Sigmoid colon (tissue), 7 donors: ENCODE measurements around the gene MYO10. TPM values are rescaled to one million over a fixed set of nuclear protein-coding genes. Genes with fewer than 3 reads are reported as not detected.

Experiments
- DNase-seq: peaks from one replicate; pipeline ENCODE4 v3.0.0-alpha.2; 2019
- H3K27ac ChIP-seq, 4 donors: fragments of 200-600 bp; sonication (generic); one replicate each; pipeline ENCODE4 v1.5.1; 2016 to 2019; ENCODE audit warnings: mild to moderate bottlenecking in 1 of 4
- H3K27me3 ChIP-seq, 3 donors: fragments of 200-600 bp; sonication (generic); one replicate each; pipeline ENCODE4 v1.5.1; 2019; ENCODE audit warnings: mild to moderate bottlenecking in 1 of 3
- H3K36me3 ChIP-seq, 4 donors: fragments of 200-600 bp; sonication (generic); one replicate each; pipeline ENCODE4 v1.5.1; 2016 to 2019
- H3K4me1 ChIP-seq, 4 donors: fragments of 200-600 bp; sonication (generic); one replicate each; pipeline ENCODE4 v1.5.1; 2017 to 2019
- H3K4me3 ChIP-seq, 4 donors: fragments of 200-600 bp; sonication (generic); one replicate each; pipeline ENCODE4 v1.5.1; 2017 to 2019; ENCODE audit warnings: mild to moderate bottlenecking in 2 of 4, moderate library complexity in 1 of 4
- H3K9me3 ChIP-seq, 4 donors: fragments of 200-600 bp in 3 of 4; sonication (generic) in 3 of 4; one replicate each; pipeline versions ENCODE4 v1.5.1 to v1.6.1; 2013 to 2019
- EP300 ChIP-seq, 4 donors: sonication (generic); formaldehyde crosslinking; IDR thresholded peaks; one replicate each; pipeline ENCODE4 v1.6.1; 2017; ENCODE audit warnings: antibody characterized with exemption in 4 of 4
- POLR2A ChIP-seq, 2 donors: fragments of 450-650 bp; IDR thresholded peaks; one replicate each; pipeline ENCODE4 v1.6.1; 2016; ENCODE audit warnings: antibody characterized with exemption in 2 of 2, mild to moderate bottlenecking in 2 of 2, moderate library complexity in 2 of 2
- POLR2AphosphoS5 ChIP-seq, 4 donors: sonication (generic); formaldehyde crosslinking; IDR thresholded peaks; one replicate each; pipeline ENCODE4 v1.6.1; 2017; ENCODE audit warnings: antibody characterized with exemption in 4 of 4
- WGBS, 2 donors: extraction: QIAGEN DNeasy Blood & Tissue Kit; methylation state at CpG; one replicate each; pipeline ENCODE4 v1.1.7; 2013; 5-methylcytosine and 5-hydroxymethylcytosine counted together
- intact Hi-C: fragments of 100-400 bp; cut with DNase I; formaldehyde crosslinking; loops from one replicate; pipeline ENCODE4 v1.15.1; 2023
- polyA plus RNA-seq, 3 donors: library from polyadenylated mRNA; stranded (reverse); fragments of 200-250 nt; gene quantifications; one replicate each; pipeline ENCODE4 v1.2.3, GENCODE V29; 2013
- total RNA-seq, 4 donors: library from RNA; depleted of rRNA; stranded (reverse); fragments of >200 nt; gene quantifications; one replicate each; pipeline ENCODE4 v1.1.0, GENCODE V29; 2016
- TF ChIP-seq, protein P1 (sequence below), 4 experiments: fragments of 450-650 bp in 3 of 4; fragments of 200-600 bp in 1 of 4; IDR thresholded peaks; one replicate each; pipeline ENCODE4 v1.5.1; 2016 to 2019; ENCODE audit warnings: antibody characterized with exemption in 4 of 4, mild to moderate bottlenecking in 3 of 4, moderate library complexity in 2 of 4
- donor health status: healthy with polysubstance abuse.
- donor health status: Bipolar disorder and iron deficiency.
- donor health status: healthy.

MYO10 gene
- total and polyA plus RNA-seq, 7 donors = 3.9 to 20.3 (median 8.3) TPM

DNA sequence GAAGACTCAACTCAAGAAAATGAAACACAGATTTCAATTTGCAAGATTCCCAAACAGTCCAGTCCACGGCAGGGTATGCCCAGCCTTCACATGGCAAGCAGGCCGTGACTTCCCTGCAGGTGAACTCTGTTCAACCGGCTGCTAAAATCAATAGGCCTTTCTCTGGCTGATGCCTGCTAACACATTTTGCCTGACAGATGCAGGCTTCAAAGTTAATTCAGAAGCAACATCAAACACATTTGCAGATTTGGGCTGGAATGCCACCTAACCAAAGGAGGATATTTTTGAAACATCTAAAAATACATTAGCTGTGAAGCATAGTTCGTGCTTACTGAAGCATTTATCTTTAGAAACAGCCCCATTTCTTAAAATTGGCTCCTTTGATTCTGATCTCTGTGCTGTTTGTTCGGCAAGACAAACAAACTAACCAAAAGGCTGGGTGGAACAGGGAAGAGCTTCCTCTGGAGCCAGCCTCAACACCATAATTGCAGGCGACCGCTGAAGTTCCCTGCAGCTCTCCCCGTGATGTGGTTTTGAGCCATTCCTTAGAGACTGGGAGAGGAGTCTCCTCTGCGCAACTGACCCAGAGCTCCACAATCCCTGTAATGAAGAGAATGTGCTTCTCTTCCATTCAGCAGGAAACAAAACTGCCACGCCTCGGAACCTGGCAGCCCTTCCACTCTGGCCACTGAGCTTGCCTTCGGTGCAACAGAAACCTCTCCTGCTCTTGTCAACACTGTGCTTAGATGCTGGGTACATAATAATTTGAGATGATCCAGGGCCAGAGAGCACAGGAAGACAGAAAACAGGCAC, 126.5 kb downstream of the MYO10 start:
- Histone ChIP-seq H3K36me3 (no peaks in the 10 kb centered on the region), H3K27ac (peak overlapping the region in 1 of 4 donors; percentile 41), H3K27me3 (no peaks in the 10 kb centered on the region), H3K4me3 (no peak overlapping the region), H3K4me1 (peaks cover 0 to 14% (median 10%) of the 10 kb centered on the region in 4 donors), H3K9me3 (no peaks in the 10 kb centered on the region)
- DNase-seq = no peak
- intact Hi-C loops = loop anchor here (10.0 kb wide), 1 partner anchor 125 kb away; the partner anchor contains the start of gene MYO10
- WGBS, 2 donors = 28 to 60% methylated on average over 12 of the region's 12 CpGs
- TF ChIP-seq POLR2AphosphoS5 (IDR thresholded peaks at IDR 0.05) = peak in 2 of 4 donors; percentile 42 to 74
- TF ChIP-seq, protein P1, sequence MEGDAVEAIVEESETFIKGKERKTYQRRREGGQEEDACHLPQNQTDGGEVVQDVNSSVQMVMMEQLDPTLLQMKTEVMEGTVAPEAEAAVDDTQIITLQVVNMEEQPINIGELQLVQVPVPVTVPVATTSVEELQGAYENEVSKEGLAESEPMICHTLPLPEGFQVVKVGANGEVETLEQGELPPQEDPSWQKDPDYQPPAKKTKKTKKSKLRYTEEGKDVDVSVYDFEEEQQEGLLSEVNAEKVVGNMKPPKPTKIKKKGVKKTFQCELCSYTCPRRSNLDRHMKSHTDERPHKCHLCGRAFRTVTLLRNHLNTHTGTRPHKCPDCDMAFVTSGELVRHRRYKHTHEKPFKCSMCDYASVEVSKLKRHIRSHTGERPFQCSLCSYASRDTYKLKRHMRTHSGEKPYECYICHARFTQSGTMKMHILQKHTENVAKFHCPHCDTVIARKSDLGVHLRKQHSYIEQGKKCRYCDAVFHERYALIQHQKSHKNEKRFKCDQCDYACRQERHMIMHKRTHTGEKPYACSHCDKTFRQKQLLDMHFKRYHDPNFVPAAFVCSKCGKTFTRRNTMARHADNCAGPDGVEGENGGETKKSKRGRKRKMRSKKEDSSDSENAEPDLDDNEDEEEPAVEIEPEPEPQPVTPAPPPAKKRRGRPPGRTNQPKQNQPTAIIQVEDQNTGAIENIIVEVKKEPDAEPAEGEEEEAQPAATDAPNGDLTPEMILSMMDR (IDR thresholded peaks at IDR 0.05) = no peak

DNA sequence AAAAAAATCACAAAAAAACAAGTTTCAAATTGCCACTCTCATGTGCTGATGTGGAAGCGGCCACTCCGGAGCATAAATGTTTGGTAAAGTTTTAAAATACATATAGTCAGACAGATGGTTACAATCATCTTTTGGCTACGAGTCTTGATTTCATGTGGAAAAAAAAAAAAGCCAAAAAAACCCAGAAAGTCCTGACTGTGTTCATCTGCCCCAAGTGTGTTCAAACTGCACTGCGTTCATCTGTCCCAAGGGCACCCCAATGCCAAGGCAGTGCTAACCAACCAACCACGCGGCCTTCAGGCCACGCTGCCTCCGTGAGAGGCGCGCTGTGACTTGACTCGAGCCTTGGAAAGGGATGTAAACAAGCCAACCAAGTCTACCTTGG, 127.1 kb downstream of the MYO10 start:
- intact Hi-C loops = loop anchor here (10.0 kb wide), 1 partner anchor 126 kb away; the partner anchor contains the start of gene MYO10
- DNase-seq = no peak
- Histone ChIP-seq H3K4me3 (no peak overlapping the region), H3K27ac (peak overlapping the region in 1 of 4 donors; percentile 41), H3K4me1 (peaks cover 0 to 14% (median 10%) of the 10 kb centered on the region in 4 donors), H3K27me3 (no peaks in the 10 kb centered on the region), H3K9me3 (no peaks in the 10 kb centered on the region), H3K36me3 (no peaks in the 10 kb centered on the region)
- WGBS, 2 donors = 92 to 93% methylated on average over 11 of the region's 11 CpGs
- TF ChIP-seq, protein P1 (IDR thresholded peaks at IDR 0.05) = no peak
- TF ChIP-seq POLR2AphosphoS5 (IDR thresholded peaks at IDR 0.05) (no peak), EP300 (IDR thresholded peaks at IDR 0.05) (no peak), POLR2A (IDR thresholded peaks at IDR 0.05) (no peak)

DNA sequence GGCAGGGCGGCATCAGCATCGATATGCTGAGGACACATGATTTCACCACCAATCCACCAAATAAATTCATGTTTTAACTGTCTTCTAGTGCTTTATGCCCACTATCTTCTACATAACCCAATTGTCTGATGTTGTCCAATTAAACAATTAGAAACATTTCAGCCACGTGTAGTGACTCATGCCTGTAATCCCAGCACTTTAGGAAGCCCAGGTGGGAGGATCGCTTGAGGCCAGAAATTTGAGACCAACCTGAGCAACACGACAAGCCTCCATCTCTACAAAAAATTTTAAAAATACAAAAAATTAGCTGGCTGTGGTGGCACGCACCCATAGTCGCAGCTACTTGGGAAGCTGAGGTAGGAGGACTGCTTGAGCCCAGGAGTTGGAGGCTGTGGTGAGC, 128.1 kb downstream of the MYO10 start:
- WGBS, 2 donors = 87 to 92% methylated on average over 7 of the region's 7 CpGs
- TF ChIP-seq EP300 (IDR thresholded peaks at IDR 0.05) (no peak), POLR2AphosphoS5 (IDR thresholded peaks at IDR 0.05) (no peak), POLR2A (IDR thresholded peaks at IDR 0.05) (no peak)
- TF ChIP-seq, protein P1 (IDR thresholded peaks at IDR 0.05) = no peak
- intact Hi-C loops = loop anchor here (10.0 kb wide), 1 partner anchor 127 kb away; the partner anchor contains the start of gene MYO10
- peaks cover 0 to 14% (median 10%) of the 10 kb centered on the region in 4 donors for H3K4me1 ChIP-seq
- no peaks in the 10 kb centered on the region for H3K36me3 ChIP-seq
- no peaks in the 10 kb centered on the region for H3K27me3 ChIP-seq
- no peaks in the 10 kb centered on the region for H3K9me3 ChIP-seq
- H3K27ac ChIP-seq = no peak overlapping the region
- H3K4me3 ChIP-seq = no peak overlapping the region
- DNase-seq = no peak

DNA sequence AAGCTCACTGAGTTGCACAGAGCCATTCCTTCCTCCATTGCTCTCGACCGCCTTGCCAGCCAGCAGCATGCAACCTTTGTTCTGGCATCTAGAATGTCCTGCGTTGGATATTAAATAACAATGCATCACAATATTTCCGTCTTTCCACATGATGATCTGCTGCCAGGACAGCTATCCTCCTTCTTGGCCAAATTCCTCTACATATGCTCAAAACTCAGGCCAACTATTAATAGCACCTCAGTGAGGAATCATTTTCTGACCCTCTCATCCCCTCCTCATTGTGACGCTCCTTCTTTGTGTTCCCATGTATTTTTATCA, 128.6 kb downstream of the MYO10 start:
- intact Hi-C loops = loop anchor here (10.0 kb wide), 1 partner anchor 127 kb away; the partner anchor contains the start of gene MYO10
- no peaks in the 10 kb centered on the region for H3K9me3 ChIP-seq
- no peaks in the 10 kb centered on the region for H3K27me3 ChIP-seq
- H3K4me3 ChIP-seq = no peak overlapping the region
- no peak for DNase-seq
- H3K36me3 ChIP-seq = no peaks in the 10 kb centered on the region
- no peak overlapping the region for H3K27ac ChIP-seq
- H3K4me1 ChIP-seq = peaks cover 0 to 14% (median 10%) of the 10 kb centered on the region in 4 donors
- TF ChIP-seq POLR2A (IDR thresholded peaks at IDR 0.05) (no peak), POLR2AphosphoS5 (IDR thresholded peaks at IDR 0.05) (no peak)
- WGBS, 2 donors = 80 to 92% methylated on average over 5 of the region's 5 CpGs

DNA sequence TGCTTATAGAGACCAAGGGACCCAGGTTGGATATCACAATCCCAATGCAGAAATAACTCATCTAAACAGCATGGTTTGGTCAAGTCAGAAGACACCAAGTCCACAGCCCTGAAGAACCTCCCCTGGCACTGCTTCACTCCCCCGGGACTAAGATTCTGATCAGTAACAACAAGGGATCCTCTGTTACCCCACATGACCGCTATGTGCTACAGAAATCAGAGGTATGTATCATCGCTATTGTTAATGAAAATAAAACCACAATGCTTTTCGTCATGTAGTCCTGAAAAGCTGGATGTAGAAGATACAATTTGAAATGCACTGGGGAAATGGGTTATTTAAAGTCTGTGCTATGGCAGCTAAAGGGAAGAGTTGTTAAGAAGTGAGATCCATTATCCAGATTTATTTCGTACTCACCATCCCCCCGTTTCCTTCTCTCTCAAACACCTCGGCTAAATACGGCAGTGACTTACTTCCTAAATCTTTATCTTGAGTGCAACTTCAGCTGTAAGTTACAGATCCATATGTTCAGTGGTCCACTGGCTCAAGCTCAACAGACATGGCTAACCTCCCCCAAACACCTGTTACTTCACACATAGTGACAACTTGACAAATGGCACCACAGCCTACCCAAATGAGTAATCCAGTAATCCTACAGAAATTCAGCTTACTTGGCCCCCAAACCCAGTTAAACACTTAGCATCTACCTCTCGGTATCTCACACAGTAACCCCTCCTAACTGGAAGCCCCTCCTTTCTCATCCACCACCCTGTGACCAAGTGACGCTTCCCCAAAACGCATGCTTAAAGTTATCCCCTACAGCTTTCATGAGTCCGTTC, 129.2 kb downstream of the MYO10 start:
- WGBS, 2 donors = 60 to 89% methylated on average over 12 of the region's 12 CpGs
- no peak for DNase-seq

More for the DNA sequence above, 129.2 kb downstream of the MYO10 start:
- no peak overlapping the region for H3K27ac ChIP-seq
- TF ChIP-seq, protein P1 (IDR thresholded peaks at IDR 0.05) = no peak
- TF ChIP-seq POLR2A (IDR thresholded peaks at IDR 0.05) = no peak
- no peak for TF ChIP-seq EP300 (IDR thresholded peaks at IDR 0.05)
- TF ChIP-seq POLR2AphosphoS5 (IDR thresholded peaks at IDR 0.05) = no peak
- peaks cover 0 to 14% (median 10%) of the 10 kb centered on the region in 4 donors for H3K4me1 ChIP-seq
- intact Hi-C loops = loop anchor here (10.0 kb wide), 1 partner anchor 128 kb away; the partner anchor contains the start of gene MYO10
- no peaks in the 10 kb centered on the region for H3K27me3 ChIP-seq
- no peaks in the 10 kb centered on the region for H3K36me3 ChIP-seq
- H3K4me3 ChIP-seq = no peak overlapping the region
- H3K9me3 ChIP-seq = no peaks in the 10 kb centered on the region
